D721Med (cell line): ENCODE measurements around the gene BCCIP.

ENCODE experiments used
- DNase-seq: peaks from one replicate; pipeline ENCODE4 v3.0.0; 2011; ENCODE audit warnings: low spot score; ENCODE audit not compliant: insufficient read length
- FAIRE-seq: peaks from 2 replicates; lab custom pipeline; 2011; peaks lifted over from hg19 to GRCh38; lab: Jason Lieb, UNC
- TF ChIP-seq, protein P1 (sequence below): IDR thresholded peaks from 2 replicates; pipeline ENCODE4 v1.5.1; 2012; ENCODE audit warnings: mild to moderate bottlenecking, control low read depth; ENCODE audit not compliant: insufficient read depth; ENCODE audit errors: missing control alignments

The BCCIP gene

DNA sequence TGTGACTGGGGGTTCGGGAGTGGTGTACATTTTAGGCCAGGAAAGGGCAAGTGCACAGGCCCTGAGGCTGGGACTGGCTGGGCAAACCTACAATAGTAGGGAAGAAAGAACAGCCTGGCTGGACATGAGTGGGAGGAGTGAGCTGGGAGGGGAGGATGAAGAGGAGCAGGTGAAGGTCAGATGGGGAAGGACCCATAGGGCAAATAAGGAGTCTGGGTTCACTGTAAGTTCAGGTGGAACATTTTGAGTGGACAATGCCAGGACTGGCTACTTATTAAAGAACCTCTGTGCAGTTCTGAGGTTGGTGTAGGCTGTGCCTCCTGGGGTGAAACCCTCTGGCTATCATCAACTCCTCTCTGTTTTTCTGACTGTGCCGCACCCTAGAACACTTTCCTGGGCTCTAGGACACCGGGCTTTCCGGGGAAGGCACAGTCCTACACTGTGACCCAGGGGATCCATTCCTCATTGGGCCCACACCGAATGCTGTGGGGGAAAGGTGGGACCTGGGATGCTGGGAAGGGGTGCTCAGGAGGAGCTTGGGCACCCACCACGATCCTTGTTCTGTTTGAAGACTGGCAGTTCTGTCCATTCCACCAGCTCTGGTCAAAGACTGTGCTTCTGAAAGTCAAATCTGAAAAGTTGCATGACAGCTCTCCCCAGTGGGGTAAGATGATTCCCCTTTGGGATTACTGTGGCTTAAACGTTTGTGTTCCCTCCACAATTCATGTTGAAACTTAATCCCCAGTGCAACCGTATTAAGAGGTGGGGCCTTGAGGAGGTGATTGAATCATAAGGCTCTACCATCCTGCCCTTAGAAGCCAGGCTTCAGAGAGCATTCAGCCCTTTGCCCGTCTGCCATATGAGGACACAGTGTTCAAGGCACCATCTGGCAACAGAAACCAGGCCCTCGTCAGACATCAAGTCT, 43.7 kb upstream of the BCCIP start:
- FAIRE-seq (no peak), DNase-seq (no peak)
- TF ChIP-seq, protein P1, sequence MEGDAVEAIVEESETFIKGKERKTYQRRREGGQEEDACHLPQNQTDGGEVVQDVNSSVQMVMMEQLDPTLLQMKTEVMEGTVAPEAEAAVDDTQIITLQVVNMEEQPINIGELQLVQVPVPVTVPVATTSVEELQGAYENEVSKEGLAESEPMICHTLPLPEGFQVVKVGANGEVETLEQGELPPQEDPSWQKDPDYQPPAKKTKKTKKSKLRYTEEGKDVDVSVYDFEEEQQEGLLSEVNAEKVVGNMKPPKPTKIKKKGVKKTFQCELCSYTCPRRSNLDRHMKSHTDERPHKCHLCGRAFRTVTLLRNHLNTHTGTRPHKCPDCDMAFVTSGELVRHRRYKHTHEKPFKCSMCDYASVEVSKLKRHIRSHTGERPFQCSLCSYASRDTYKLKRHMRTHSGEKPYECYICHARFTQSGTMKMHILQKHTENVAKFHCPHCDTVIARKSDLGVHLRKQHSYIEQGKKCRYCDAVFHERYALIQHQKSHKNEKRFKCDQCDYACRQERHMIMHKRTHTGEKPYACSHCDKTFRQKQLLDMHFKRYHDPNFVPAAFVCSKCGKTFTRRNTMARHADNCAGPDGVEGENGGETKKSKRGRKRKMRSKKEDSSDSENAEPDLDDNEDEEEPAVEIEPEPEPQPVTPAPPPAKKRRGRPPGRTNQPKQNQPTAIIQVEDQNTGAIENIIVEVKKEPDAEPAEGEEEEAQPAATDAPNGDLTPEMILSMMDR, result no peak

DNA sequence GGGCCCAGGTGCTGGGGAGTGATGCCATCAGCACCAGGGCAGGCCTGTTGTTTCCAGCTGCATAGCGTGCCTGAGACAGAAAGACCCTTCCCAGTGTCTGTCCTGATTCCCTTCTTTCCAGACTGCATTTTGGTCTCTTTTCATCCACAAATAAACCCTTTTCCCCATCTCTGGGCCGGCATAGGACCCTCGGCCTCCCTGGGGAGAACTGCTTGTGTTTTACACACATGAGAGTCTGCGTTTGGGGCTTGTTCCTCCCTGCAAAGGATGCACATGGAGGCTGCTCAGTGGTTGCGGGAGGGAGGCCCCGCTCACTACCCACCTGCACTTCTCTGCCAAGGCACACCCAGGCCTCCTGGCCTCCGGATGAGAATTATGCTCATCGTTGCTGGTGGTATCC, 42.0 kb upstream of the BCCIP start:
- DNase-seq (no peak), FAIRE-seq (no peak)
- TF ChIP-seq, protein P1, result no peak

DNA sequence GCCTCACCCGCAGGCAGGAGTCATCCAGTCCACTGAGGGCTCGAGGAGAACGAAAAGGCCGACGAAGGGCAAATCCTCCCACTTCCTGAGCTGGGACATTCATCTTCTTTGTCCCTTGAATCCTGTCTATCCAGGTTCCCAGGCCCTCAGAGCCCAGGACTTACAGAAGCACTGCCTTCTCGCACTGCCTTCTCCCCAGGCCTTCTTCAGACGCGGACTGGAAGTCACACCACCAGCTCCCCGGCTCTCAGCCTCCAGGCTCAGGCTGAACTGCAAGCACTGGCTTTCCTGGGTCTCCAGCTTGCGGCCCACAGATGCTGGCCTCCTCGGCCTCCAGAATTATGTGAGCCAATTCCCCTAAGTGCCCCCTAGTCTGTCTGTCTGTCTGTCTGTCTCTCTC, 41.3 kb upstream of the BCCIP start:
- TF ChIP-seq, protein P1, result no peak
- FAIRE-seq (no peak), DNase-seq (no peak)

DNA sequence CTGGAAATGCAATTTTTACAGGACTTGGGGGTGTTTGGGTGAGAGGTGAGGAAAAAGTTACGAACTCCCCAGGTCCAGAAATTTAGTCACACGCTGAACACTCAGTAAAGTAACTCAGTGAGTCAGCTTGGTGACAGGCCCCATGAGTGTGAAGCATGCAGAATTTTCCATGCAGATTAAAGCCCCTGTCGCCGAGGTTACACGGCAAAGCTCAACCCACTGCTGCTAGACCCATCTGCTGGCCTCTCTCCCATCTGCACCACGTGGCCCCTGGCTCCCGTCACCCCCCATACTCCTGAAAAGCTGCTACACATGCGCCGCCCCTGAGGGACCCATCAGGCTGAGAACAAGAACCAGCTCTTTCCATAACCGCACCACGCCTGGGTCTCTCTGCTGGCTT, 40.7 kb upstream of the BCCIP start:
- FAIRE-seq, result no peak
- DNase-seq, result no peak
- TF ChIP-seq, protein P1, result no peak

DNA sequence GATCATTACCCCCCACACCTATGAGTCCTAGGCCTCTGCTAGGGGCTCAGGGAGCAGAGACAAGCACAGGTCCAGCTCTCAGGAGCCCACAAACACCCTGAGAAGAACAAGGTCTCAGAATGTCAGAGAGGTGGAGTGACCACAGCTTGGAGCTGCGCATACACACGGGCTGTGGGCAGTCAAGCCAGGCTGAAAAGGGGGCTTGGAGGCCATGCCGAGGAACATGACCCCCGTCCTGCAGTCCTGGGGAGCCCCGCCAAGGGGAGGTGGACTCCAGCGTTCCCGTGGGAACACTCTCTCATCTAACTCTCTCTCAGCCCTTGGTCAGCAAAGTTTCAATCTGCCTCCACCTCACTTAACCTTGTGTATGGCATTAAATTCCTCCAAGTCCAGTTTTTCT, 39.9 kb upstream of the BCCIP start:
- no peak for FAIRE-seq
- TF ChIP-seq, protein P1, result no peak
- DNase-seq, result no peak

DNA sequence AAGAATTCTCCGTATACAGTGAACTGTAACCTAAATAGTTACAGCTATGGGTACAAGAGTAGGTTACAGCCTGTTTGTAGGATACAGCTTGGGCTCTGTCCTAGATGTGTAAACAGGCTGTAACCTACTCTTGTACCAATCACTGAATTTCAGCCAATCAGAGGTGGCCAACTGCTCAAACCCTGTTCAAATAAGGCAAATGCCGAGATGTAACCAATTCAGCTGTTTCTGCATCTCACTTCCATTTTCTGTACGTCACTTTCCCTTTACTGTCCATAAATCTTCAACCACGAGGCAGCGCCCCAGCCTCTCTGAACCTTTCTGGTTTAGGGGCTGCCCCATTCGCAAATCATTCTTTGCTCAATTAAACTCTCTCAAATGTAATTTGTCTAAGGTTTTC, 39.4 kb upstream of the BCCIP start:
- TF ChIP-seq, protein P1, result no peak
- DNase-seq, result no peak
- no peak for FAIRE-seq

DNA sequence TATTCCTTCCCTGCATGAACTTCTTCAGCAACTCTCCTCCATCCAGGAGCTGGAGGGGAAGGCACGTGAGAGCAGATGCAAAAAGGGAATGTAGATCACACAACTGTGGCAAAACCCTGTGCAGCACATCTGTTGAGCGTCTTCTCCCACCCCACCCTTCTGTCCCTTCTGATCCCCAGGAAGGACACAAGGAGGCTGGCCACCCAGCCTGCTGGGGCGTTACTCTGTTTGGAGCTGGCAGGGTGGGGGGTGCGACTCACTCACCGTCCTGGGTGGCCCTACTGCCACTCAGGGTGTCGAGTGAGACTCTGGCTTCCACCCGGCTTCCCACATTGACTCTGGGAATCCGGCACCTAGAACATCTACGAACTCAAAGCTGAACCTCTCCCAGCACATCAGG, 37.6 kb upstream of the BCCIP start:
- TF ChIP-seq, protein P1, result no peak
- DNase-seq, result no peak
- no peak for FAIRE-seq
